Stimulated activated CD8-positive, alpha-beta memory T cell treated with anti-CD3 and anti-CD28 coated beads, Interleukin-12 subunit alpha, Interleukin-12 subunit beta, amount 100 ng/mL, for 24 hours (primary cell): ENCODE results near the gene NOTCH2.

Experiments
- DNase-seq: peaks from one replicate; pipeline ENCODE4 v3.0.0-alpha.2; 2020; ENCODE audit errors: extremely low read depth

Gene NOTCH2

DNA sequence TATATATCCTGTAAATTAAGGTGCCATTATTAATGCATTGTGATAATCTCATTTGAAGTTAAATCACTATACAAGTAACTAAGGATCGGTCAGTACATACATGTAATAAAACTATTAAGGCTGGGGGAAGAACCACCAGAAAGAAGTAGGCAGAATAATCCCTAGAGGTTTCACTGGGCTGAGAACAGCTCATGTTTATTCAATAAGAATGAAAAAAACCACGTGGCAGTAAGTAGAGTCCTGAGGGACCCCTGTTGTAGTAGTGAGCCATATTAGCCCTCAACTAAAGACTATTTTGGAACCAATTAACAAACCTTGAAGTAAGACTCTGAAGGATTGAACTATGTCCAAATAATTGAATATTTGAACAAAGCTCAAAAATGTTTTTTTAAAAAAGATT, 126.2 kb downstream of the NOTCH2 start:
- DNase-seq = no peak

DNA sequence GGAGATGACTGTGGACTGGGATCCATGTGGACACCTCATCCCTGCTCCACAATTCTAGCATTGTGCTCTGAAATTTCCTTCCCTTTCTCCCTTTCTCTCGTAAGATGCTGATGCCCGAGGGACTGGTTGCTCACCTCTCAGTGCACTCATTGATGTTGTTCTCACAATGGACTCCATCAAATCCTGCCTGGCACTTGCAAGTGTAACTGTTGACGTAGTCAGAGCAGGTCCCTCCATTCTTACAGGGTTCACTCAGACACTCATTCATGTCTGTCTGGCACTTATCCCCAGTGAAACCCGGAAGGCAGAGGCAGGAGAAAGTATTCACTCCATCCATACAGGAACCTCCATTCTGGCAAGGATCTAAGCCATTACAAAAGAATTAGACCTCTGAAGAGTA, 128.1 kb downstream of the NOTCH2 start:
- DNase-seq = no peak

DNA sequence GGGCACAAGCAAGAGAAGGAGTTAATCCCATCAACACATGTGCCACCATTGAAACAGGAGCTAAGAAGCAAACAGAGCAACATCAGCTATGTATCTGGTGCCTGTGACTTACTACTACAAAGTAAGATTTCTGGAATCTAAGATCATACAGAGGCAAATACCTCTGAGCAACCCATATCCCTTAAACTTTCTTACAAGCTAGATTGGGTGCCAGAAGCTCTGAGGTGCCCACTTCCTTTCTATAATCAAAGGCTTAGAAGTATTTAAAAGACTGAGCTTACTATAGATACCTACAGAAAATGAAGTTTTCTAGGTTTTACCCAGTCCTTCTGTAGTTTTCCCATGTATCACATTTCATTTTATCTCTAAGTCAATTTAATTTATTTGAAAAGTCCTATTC, 128.8 kb downstream of the NOTCH2 start:
- DNase-seq = no peak

DNA sequence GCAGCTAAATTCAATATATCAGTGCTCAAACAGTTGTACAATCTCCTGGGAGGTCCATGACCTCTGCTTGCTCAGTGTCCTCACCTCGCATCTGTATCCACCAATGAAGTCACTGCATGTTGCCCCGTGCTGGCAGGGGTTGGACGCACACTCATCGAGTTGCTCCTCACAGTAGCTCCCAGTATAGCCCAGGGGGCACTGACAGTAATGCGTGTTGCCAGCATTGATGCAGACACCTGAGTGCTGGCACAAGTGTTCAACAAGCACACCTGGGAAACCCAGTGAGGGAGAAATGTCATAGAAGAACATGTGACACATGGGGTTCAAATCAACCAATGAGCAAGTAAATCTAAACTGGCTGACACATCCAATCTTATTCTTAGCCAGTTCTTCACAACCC, 132.3 kb downstream of the NOTCH2 start:
- no peak for DNase-seq

DNA sequence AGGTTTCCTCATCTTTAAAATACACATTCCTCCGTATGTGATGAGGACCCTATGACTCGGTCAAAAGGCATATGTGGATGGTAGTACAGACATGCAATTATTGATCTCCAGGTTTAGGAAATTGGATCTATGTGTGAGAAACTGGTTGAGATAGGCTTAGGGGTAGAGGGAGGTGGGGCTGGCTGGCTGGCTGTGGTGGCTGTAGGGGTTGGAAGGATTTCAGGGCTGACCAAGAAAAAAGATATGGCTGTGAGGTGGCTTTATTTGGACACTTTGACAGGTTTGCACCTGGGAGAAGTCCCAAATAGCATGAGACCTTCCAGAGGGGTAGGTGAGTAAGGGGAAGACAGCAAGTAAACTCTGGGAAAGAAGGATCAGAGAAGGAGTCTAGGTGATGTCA, 133.5 kb downstream of the NOTCH2 start:
- DNase-seq = no peak

DNA sequence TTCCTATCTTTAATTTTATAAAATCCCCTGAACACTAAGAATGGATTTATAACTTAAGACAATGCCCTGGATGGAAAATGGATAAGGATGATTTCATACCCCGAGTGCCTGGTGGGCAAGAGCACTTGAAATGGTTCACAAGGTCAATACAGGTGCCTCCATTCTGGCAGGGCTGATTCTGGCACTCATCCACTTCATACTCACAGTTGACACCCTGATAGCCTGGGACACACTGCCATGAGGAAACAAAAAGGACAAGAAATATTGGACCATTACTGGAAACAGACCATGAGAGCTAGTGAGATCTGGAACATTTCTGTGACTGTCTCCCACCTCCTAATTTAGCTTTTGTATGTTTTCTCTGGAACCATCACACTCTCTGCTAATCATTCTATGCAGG, 134.1 kb downstream of the NOTCH2 start:
- no peak for DNase-seq

DNA sequence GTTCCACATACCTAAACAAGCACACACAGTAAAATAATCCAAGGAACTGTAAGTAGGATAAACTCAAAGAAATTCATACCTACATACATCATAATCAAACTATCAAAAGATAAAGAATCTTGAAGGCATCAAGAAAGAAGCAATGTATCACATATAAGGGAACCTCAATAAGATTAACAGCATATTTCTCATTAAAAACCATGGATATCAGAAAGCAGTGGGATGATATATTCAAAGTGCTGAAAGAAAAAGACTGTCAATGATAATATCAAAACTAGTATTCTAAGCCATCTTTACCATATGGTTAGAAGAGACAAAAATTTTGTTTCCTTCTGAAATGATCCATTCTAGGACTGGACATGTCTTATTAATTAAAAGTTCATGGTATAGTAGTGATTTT, 136.1 kb downstream of the NOTCH2 start:
- DNase-seq = no peak

DNA sequence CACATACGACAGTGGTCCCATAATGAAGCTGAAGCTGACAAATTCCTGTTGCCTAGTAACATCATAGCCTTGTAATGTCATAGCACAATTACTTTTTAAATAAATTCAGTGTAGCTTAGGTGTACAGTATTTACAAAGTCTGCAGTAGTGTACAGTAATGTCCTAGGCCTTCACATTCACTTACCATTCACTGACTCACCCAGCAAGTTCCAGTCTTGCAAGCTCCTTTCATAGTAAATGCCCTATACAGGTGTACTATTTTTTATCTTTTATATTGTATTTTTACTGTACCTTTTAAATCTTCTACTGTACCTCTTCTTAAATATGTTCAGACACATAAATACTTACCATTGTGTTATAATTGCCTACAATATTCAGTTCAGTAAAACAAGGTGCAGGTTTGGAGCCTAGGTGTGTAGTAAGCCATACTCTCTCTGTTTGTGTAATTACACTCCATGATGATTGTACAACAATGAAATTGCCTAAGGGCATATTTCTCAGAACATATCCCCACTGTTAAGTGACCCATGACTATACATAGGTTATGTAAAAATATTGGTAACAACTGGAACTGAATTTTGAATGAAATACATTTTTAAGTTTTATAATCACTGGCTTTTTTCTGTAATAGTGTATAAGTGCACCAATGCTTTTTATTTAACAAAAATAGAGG, 139.7 kb downstream of the NOTCH2 start:
- DNase-seq = no peak

DNA sequence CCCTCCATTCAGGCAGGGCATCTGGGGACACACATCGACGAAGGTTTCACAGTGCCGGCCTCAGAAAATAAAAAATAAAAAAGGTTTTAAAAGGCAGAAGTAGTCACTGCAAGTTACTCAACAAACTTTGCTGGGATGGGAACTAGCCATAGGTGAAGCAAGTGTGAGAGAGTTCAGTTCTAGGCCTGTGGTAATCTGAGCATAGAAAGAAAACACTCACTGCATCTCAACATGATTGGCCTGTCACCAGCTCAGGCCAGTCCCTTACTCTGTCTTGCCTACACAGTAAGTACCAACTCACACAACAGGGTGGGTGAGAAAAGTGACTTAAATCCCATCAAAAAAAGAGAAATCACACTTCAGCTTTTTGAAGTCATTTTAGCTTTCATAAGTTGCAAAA, 142.9 kb downstream of the NOTCH2 start:
- DNase-seq = no peak

DNA sequence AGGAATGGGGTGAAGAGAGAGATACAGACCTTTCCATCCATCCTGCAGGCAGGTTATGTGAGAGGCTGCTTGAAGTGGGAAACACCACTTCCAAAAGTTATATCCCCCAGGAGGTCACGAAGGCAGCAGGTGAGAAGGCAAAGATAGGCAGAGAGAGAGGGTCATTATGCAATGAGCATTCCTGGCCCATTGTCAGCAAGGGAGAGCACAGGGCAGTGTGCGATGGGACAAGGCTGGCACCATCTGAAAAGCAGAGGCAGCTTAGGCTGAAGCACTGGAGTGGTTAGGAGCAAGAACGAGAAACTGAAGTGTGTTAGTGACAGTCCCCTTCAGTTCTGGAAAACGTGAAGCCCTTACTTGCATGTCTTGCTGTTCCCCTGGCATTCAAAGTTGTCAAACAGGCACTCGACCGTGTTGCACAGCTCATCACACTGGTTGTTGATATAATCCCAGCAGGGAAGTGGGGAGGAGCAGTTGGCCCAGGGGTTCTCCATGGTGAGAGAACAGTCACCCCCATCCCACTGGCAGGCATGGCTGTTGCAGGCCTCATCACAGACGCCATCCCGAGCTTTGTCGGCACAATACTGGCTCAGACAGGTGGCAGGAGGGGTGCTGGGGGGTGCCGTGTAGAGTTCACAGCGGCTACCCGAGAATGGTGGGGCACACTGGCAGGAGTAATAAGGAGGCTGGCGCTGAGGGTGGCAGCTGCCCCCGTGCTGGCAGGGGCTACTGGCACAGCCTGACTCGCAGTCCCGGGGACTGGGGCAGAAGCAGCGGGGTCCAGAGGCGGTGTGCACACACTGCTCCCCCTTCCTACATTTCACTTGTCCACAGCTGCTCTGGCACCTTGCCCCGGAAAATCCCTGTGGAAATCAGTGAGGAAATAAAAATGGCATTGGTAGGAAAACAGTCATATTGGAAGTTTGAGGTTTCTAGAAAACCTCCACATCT, 144.2 kb downstream of the NOTCH2 start:
- no peak for DNase-seq

DNA sequence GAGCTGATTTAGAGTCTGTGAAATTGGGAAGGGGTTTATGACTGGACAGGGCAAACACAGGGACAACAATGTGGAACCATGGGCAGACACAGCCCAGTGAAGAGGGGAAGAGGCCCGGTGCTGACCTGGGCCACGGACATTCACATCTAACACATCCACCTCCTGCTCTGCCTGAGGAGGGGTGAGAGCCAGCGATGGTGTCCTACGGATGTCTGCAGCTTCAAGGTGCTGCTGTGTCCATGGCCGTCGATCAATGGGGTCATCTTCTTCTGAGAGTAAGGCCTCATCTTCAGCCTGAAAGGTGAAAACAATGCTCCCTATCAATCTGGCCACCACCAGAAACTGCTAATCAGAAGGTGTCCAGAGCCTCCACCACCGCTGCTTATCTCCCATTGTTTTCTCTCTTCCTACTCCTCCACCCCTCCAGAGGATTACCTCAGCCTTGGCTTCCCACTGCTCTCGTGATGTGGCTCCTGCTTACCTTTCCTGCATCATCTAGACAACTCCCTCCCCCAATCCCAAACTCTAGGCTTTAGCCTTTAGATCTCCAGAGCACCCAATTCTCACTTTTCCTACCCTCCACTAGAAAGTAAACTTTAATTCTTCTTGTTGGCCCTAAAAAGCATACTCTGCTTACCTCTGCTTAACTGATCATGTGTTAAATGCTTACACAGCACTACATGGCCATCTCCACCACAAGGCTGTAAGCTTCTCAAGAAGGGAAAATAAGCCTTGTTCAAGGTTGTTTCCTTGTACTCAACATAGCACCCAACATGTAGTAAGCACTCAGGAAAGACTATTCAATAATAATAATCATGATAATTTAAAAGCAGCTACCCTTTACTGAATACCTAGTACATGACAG, 149.1 kb downstream of the NOTCH2 start:
- no peak for DNase-seq

DNA sequence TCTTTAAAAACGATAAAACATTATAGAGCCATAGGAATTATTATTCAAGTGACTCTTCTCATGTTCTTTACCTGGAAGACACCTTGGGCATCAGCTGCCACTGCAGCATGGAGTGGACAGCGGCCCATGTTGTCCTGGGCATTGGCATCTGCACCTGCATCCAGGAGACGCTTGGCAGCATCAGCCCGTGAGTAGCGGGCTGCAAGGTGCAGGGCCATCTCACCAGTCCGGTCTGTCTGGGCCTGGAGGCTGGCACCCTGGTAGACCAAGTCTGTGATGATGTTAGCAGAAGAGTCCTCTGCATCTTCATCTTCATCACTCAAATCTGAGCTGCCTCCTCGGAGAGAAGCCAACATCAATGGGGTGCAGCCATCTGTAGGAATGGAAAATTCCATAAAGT, 150.2 kb downstream of the NOTCH2 start:
- no peak for DNase-seq

DNA sequence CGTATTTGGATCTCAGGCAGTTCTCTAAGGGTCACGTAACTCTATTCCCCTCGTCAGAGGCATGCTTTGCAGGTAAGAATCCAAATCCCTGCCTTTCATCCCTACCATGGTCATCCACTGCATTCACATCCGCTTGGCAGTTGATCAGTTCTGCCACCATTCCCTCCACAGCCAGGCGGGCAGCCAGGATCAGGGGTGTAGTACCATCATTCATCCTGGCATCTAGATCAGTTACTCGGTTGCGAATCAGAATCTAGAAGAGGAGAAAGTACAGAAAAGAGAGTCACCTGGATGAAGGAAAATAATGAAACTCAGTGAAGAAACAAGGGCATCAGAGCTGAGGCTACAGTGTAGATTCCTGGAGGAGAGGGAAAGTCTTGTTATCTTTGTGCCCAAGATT, 151.2 kb downstream of the NOTCH2 start:
- DNase-seq = no peak

DNA sequence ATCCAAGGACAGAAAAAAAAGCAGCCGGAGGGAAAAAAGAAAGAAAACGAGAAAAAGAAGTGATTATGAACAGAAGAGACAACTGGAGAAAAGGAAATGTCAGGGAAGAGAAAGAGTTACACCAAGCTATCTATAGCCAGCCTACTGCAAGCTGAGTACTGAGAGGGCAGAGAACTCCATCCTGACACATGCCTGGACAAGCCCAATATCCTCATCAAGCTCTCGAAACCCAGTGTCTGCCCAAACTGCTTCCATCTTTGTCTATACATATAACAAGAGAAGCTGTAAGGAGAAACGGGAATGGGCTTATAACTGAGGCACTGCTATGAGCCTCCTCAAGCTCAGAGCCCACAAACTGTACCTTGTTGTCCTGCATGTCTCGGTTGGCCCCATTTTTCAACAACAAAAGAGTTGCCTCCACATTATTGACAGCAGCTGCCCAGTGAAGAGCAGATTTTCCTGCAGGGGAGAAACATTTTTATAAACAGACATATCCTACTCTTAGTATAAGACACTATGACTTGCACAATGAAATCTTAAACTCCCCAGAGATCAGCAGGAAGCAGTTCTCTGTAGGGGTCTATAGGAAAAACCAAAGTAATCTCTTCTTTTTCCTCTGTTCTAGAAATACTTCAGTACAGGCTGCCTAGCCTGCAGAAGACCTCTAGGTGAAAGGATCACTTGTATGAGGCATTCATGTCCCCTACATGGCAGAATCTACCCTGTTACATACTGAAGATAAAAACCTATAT, 152.0 kb downstream of the NOTCH2 start:
- DNase-seq = no peak

DNA sequence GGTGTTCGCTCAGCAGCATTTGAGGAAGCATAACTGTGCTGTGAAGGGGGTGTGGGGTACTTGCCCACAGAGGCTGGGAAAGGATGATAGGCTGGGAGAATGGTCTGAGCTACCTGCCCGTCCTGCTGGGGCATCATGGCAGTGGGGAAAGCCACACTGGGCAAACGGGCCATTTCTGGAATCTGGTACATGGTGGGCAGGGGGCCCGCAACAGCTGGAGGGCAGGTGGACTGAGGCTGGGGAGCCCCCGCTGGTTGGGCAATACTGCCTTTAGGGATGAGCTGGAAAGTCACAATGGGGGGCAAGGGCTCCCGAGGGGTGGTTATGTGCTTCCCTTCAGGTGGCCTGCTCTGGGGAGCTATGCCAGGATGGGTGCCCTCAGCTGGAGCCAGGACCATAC, 153.9 kb downstream of the NOTCH2 start:
- DNase-seq = no peak

DNA sequence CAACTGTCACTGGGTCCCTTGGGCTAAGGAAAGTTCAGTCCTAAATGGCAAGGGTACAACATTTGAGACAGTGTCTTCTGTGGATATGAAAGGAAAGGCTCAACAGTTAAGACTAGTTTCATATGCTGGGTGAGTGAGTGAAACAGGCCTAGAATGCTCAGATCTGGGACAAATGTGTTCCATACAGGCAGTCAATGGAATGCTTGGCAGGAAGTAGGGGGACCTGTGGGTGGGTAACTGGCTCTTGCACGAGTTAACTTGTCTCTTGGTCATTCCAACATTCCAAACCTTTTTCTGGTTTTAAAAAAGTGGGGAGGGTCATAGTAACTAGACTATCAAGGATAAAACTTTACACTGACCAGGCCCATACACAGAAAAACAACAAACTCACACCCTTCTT, 155.4 kb downstream of the NOTCH2 start:
- DNase-seq = no peak

DNA sequence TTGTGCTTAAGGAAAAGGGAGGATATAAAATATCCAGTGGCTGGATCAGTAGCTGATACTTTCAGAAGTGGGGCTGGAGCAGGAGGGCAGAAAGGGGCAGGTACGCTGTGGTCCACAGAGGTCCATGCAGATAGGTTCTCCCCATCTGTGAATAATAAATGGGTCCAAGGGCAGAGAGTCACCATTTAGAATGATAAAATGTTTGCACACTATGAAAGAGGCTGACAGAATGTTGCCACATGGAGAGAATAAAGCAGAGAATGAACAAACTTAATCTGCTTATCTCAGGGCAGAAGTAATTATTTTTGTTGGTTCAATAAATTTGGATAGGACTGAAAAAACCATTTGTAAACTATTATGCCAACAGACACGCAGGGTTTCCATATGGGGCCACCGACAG, 156.5 kb downstream of the NOTCH2 start:
- DNase-seq = no peak

DNA sequence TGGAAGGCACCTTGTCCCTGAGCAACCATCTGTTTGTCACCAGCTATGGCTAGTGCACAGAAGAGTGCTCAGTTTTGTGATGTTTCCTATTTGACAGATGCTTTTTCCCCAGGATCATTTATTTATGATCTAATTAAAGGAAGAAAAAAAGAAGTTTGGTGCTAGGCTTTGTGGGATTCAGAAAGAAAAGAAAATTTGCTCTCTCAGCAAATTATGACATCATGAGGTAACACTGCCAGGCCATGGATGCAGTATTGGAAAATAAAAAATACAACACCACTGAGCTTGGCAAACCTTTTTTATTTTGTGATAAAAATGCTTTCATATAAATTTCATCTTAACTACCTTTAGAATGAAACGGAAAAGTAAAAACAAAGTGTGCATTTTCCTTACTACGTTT, 157.7 kb downstream of the NOTCH2 start:
- no peak for DNase-seq

DNA sequence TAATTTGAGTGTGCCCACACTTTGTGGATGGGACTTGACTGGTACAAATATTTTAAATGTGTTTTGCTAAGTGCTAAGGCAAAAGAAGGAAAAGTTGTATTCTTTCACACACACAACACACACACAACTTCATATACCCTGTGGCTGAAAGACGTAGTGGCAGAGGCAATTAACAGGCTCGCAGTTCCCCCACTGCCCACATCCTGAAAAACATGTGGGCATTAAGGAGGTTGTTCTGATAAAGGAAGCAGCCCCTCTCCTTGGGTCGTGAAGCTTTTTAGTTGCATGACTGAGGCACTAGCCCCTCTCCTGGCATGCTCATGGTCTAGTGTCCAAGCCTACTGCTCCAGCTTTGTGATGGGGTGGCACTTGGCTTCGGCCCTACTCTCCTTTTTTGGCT, 158.8 kb downstream of the NOTCH2 start:
- no peak for DNase-seq

DNA sequence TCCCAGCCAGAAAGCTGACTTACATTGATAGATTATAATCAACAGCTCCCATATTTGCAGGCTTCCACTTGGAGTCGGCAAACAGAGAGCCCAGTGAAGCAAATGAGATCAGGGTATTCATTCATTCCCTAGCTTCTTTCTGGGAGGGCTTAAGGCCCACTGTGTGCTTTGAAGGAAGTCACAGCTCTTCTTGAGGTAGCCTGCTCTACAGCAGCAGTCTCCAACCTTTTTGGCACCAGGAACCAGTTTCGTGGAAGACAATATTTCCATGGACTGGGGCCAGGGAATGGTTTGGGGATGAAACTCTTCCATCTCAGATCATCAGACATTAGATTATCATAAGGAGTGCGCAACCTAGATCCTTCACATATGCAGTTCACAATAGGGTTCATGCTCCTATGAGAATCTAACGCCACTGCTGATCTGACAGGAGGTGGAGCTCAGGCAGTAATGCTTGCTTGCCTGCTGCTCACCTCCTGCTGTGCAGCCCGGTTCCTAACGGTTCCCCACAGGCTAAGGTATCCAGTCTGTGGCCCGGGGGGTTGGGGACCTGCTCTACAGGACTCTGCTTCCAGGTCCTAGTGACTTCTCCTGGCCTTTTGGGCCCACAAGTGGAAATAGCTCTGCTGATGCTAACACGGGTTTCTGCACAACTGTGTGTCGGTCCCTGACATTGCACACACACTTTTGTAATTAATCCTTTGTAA, 159.4 kb downstream of the NOTCH2 start:
- no peak for DNase-seq

DNA sequence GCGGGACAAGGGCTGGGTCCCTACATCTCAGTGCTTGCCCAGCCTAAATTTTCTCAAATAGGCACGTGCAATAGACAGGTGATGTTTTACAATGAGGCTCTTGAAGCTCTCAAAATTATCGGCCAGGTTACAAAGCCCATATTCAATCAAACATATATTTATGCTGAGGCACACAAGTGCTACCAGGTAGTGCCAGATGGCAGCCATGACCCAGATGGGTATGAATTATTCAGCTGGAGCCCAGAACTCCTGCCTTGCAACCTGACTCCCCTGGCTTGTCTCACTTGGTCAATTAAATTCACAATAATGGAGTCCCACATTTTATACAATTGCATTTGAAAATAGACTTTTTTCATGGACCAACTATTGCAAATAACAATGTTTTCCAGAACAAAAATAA, 160.8 kb downstream of the NOTCH2 start:
- no peak for DNase-seq
